NCI-H2029 treated with DMSO at 0.1 percent for 48 hours (cell line): Measurements from ENCODE around the gene INPP5A.

Experiments
- DNase-seq: peaks from one replicate; lab custom pipeline; 2025; lab: John Stamatoyannopoulos, UW

INPP5A gene

GRCh38 chr10:132707776-132708171 lies 170.2 kb downstream of the INPP5A start:
- DNase-seq = no peak

- no peak for DNase-seq
These were observed 170.9 kb downstream of the INPP5A start for GRCh38 chr10:132708441-132708840.

DNA sequence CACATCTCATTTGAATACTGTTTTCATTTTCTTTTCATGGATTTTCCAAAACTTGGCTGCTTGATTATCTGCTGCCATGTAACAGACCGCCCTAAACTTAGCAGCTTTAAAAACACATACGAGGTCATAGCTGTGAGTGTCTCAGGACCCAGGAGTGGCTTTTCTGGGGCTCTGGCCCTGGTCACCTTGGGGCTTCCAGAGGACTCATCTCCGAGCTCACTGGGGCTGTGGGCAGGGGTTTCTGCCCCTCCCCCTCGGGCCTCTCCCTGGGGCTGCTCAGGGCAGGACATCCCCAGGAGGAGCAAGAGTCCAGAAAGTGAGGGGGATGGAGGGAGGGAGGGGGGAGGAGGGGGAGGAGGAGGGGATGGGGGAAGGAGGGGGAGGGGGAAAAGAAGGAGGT lies 171.3 kb downstream of the INPP5A start:
- no peak for DNase-seq

DNA sequence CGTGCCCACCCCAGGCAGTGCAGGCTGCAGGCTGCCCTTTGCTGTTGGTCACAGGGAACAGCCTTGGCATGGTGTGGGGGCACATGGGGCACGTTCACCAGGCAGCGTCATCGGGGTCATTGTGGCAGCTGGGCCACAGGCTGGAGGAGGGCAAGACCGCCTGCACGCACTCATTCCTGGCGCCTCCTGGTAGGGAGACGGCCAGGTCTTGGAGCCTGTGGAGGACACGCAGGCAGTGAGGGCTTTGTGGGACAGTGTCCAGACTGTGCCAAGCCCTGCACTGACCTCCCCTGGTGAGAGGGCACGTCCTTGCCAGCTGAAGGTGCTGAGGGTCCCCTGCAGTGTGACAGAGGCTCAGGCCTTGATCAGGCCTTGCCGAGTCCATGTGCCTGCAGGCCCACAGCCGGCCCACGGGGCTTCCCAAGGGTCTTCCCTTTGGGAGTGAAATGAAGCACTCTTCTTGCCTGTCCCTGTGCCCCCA lies 171.9 kb downstream of the INPP5A start:
- no peak for DNase-seq

DNA sequence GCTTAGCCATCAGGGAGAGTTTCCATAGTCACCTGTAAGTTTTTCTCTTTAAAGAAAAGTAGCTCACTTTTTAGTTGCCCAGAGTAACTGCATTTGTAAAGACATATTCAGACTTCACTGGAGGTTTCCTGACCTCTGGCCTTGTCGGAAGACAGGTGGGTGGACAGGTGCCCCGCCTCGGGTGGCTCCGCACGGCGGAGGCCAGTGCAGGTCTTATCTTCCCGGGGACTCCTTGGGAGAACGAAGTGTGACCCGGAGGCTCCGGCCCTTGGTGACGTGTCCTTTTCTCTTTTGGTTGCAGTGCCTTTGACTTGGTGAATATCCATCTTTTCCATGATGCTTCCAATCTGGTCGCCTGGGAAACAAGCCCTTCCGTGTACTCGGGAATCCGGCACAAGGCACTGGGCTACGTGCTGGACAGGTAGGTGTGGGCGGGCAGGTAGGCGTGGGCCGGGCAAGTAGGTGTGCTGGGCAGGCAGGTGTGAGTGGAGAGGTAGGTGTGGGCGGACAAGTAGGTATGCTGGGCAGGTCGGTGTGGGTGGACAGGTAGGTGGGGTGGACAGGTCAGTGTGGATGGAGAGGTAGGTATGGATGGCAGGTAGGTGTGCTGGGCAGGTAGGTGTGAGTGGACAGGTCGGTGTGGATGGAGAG lies 172.6 kb downstream of the INPP5A start:
- DNase-seq = no peak

DNA sequence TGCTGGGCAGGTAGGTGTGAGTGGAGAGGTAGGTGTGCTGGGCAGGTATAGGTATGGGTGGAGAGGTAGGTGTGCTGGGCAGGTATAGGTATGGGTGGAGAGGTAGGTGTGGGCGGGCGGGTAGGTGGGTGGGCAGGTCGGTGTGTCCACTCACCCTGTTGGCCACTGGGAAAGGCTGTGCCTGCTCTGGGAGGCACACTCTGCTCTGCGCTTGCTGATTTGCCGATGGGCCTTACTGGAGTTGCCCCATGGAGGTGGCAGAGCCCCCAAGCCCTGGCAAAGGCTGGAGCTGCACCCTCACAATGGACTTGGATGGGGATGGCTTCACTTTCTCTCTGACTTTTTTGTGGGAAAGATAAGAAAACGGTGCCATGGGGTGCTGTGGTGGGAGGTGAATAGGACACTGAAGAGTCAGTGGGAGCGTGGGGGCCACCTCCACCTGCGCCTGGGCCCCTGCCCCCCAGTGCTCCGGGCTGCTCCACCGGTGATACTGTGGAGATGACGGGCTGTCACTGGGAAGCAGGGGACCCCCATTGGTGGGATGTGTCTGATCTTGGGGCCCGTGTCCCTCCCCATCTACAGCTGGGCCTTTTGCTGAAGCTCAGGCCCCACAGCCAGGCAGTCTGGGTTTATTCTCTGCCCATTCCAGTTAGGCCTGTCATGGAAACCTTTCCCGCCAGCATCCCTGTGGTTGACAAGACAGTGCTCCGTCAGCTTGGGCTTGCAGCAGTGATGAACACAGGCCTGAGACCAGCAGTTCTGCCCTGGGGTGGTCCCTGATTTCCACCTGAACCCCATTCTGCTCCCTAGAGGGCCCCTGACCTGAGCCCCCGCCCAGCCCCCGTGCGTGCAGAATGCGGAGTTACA lies 173.4 kb downstream of the INPP5A start:
- no peak for DNase-seq

- DNase-seq = no peak
These were observed 174.1 kb downstream of the INPP5A start for GRCh38 chr10:132711613-132712121.

- DNase-seq = no peak
These were observed 174.7 kb downstream of the INPP5A start for GRCh38 chr10:132712291-132712690.

GRCh38 chr10:132712743-132713142 lies 175.2 kb downstream of the INPP5A start:
- DNase-seq = no peak

- no peak for DNase-seq
These were observed 176.0 kb downstream of the INPP5A start for GRCh38 chr10:132713421-132714095.

GRCh38 chr10:132714096-132714985 lies 176.8 kb downstream of the INPP5A start:
- no peak for DNase-seq

DNA sequence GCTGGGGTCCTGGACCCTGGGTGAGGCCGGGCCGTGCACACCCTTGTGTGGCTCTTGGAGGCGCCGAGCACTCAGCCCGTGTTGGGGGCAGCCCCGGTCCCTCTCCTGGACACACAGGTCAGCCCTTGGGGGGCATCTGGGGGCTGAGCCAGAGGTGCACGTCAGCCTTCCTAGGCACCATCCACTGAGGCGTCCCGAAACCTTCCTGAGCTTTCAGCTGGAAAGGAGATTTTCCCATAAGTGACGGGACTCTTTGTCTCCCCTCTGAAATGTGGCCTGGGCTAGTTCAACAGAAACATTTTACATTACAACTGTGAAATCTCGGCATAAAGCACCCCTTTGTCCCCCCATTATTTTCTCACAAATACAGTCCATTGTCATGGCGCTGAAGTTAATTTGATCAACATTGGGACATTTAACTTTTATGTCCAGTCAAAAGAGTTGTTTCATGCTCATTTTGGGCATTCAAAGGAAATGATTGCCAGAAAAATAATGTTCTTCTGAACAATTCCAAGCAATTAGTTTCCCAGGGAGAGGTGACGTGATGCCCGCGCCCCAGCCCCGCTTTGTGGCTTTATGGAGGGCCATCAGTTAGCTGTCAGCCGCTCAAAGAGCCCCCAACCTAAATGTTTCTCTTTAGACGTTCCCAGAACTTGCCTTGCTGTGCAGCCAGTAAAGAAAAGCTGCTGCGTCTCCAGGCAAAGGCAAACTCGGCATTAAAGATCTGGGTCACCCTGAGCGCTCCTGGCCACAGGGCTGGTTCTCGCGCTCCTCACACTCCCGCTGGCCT lies 177.6 kb downstream of the INPP5A start:
- no peak for DNase-seq

- DNase-seq = no peak
These were observed 178.4 kb downstream of the INPP5A start for GRCh38 chr10:132715776-132716680.

DNA sequence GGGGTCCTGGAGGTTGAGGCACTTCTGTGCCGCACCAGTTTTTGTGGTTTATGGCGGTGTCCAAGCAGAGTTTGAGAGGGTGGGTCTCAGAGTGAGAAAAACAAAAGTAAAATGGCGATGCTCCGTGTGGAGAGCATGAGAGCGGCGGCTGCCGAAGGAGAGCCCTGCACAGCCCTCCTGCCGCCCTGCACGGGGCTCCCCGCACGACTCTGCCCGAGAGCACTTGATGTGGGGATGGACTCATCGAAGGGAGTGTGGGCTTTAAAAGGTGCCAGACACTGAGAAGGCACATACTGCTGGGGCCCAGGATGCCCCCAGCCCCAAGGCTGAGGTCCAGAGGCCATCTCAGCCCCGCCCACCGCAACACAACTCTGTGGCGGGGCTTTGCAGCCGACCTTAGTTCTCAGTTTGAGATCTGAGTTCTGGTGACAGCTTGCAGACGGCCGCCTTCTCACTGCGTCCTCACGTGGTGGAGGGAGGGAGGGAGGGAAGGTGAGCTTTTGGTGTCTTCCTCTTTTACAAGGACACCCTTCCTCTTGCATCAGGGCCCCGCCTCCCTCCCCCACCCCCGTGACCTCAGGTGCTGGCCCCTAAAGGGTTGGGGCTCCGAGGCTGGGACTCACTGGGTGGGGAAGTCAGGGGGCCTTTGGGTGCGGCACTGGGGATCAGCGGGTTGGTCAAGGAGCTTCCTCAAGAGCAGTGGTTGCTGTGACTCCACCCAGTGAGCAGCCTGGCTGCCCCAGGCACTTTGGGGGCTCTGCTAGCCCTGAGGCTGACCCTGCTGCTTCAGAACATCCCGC lies 179.3 kb downstream of the INPP5A start:
- DNase-seq = no peak

- DNase-seq = no peak
These were observed 184.1 kb downstream of the INPP5A start for GRCh38 chr10:132721725-132722124.

DNA sequence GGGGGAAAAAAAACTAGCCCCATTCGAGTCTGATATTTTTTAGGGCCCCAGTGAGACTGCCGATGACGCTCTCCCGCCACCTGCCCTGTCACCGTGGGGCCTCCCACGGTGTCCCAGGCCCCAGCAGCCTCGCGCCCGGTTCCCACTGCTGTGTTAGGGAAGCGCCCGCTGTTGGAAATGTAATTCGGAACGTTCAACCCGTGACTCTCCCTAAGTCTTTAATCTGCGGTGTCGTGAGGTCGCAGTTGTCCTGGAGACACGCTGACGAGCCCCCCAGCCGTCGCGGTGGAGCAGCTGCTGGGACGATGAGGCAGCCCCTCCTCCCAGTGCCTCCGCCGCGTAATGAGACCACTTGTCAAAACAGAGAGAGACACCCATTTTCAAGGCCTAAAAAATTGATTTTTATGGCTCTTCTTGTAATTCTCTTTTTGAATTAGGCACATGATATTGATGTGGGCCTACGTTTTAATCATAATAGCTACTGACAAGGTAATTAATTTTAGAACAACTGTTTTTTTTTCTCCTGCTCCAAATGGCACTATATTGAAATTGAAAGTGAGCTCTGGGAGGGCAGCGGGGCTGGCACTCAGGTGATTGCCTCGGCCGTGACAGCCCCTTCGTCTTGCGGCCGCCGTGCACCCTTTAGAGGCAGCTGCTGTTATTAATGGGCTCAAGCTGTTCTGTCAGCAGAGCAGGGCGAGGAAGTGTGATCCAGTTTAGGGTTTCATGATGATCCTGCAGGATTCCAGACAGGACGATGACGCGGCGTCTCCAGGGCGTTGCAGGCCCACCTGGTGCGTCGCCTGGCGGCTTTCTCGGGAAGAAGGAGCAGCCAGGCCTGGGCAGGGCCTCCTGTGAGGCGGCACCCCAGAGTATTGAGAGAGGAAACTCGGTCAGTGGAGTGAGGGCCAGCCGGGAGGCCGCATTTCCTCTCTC lies 185.1 kb downstream of the INPP5A start:
- no peak for DNase-seq

GRCh38 chr10:132723330-132723970 lies 185.9 kb downstream of the INPP5A start:
- no peak for DNase-seq
